K562 (cell line): Measurements from ENCODE around the gene NACAD. TPM values are rescaled to one million over a fixed set of nuclear protein-coding genes. Genes with fewer than 3 reads are reported as not detected.

Source experiments
- ATAC-seq: fragments of 200-7000 bp; cut with Tn5 transposase; 3 replicates; pipeline ENCODE4 v1.9.1; 2020; ENCODE audit warnings: moderate library complexity
- BruUV-seq: library from RNA; stranded (reverse); fragments of 400-500 nt; replicated peaks from 2 replicates; lab custom pipeline; 2021; lab: Mats Ljungman, UMichigan
- CTCF ChIA-PET: fragments of 300-600 bp; formaldehyde crosslinking; extraction: SDS; loops from one replicate; lab custom pipeline; 2021; ENCODE audit warnings: low intra/inter-chr PET ratio; lab: Yijun Ruan, JAX
- POLR2A ChIA-PET: fragments of 300-600, 350-650 bp; sonication (Branson Sonifier 250); formaldehyde crosslinking; extraction: SDS; loops from one replicate; lab custom pipeline; 2021; ENCODE audit warnings: antibody characterized with exemption, inconsistent platforms; lab: Yijun Ruan, JAX
- DNase-seq, 4 experiments: peaks; one replicate each; pipeline versions ENCODE4 v3.0.0 to v3.0.0-alpha.2; 2011 to 2018; ENCODE audit warnings: low spot score in 3 of 4, mixed read lengths in 3 of 4; ENCODE audit errors: extremely low read depth in 1 of 4
- FAIRE-seq: peaks from 2 replicates; lab custom pipeline; 2011; peaks lifted over from hg19 to GRCh38; lab: Jason Lieb, UNC
- H2AFZ ChIP-seq: 2 replicates; pipeline ENCODE4 v1.6.0; 2011; ENCODE audit warnings: low read depth, low read length, control low read depth, inconsistent platforms
- H3K27ac ChIP-seq: fragments of 200-600 bp; 3 replicates; pipeline ENCODE4 v1.8.0; 2011; ENCODE audit warnings: low read depth, mild to moderate bottlenecking, control low read depth, inconsistent platforms, low read length, moderate library complexity, mixed read lengths; ENCODE audit errors: extremely low read depth
- H3K27me3 ChIP-seq, 2 experiments: fragments of 300-600 bp in 1 of 2; 2 replicates in 1 of 2; 3 replicates in 1 of 2; pipeline versions ENCODE4 v1.6.0 to v1.8.0; 2011; ENCODE audit warnings: inconsistent platforms in 2 of 2, low read length in 2 of 2, mild to moderate bottlenecking in 1 of 2, mixed read lengths in 1 of 2, moderate library complexity in 1 of 2; ENCODE audit not compliant: control insufficient read depth in 2 of 2, insufficient read depth in 2 of 2
- H3K36me3 ChIP-seq: fragments of 300-600 bp; 3 replicates; pipeline ENCODE4 v1.8.0; 2011; ENCODE audit warnings: mild to moderate bottlenecking, low read length, inconsistent platforms; ENCODE audit not compliant: control insufficient read depth, insufficient read depth
- H3K4me1 ChIP-seq, 2 experiments: fragments of 200-600 bp in 1 of 2; replicated peaks in 1 of 2; 2 replicates in 1 of 2; 3 replicates in 1 of 2; pipeline versions ENCODE4 v1.5.1 to v1.8.0; 2011; ENCODE audit warnings: inconsistent platforms in 2 of 2, low read length in 2 of 2, mild to moderate bottlenecking in 1 of 2, mixed read lengths in 1 of 2, moderate library complexity in 1 of 2; ENCODE audit not compliant: control insufficient read depth in 2 of 2, insufficient read depth in 2 of 2
- H3K4me2 ChIP-seq: 2 replicates; pipeline ENCODE4 v1.6.1; 2011; ENCODE audit warnings: low read length, control low read depth, inconsistent platforms, mixed read lengths; ENCODE audit not compliant: insufficient read depth
- H3K4me3 ChIP-seq: fragments of 200-600 bp; sonication (generic), shearing (Covaris generic); 2 replicates; pipeline ENCODE4 v1.5.1; 2016; ENCODE audit warnings: control low read depth, inconsistent platforms
- H3K79me2 ChIP-seq: fragments of 200-600 bp; 3 replicates; pipeline ENCODE4 v1.8.0; 2011; ENCODE audit warnings: low read length, inconsistent platforms; ENCODE audit not compliant: control insufficient read depth, insufficient read depth
- H3K9ac ChIP-seq, 2 experiments: 2 replicates each; pipeline versions ENCODE4 v1.6.0 to v1.6.1; 2011; ENCODE audit warnings: low read depth in 2 of 2, low read length in 2 of 2, control low read depth in 1 of 2, inconsistent platforms in 1 of 2, mild to moderate bottlenecking in 1 of 2, mixed read lengths in 1 of 2; ENCODE audit not compliant: insufficient read depth in 1 of 2
- H3K9me1 ChIP-seq: one replicate; pipeline ENCODE4 v1.6.0; 2011; ENCODE audit warnings: inconsistent platforms, mild to moderate bottlenecking, low read length, moderate library complexity; ENCODE audit not compliant: control insufficient read depth, insufficient read depth
- H3K9me3 ChIP-seq: replicated peaks from 2 replicates; pipeline ENCODE4 v1.5.1; 2011; ENCODE audit warnings: low read depth, low read length, inconsistent platforms; ENCODE audit not compliant: control insufficient read depth, insufficient read depth
- H4K20me1 ChIP-seq: replicated peaks from 2 replicates; pipeline ENCODE4 v1.6.1; 2011; ENCODE audit warnings: low read length, inconsistent platforms, mixed read lengths; ENCODE audit not compliant: control insufficient read depth, insufficient read depth
- ARHGAP35 ChIP-seq: fragments of 450-650 bp; IDR thresholded peaks from 2 replicates; pipeline ENCODE4 v1.6.1; 2018; ENCODE audit not compliant: partially characterized antibody
- FOXA1 ChIP-seq: fragments of 450-650 bp; IDR thresholded peaks from 2 replicates; pipeline ENCODE4 v1.6.1; 2016; ENCODE audit warnings: mild to moderate bottlenecking, borderline replicate concordance
- HDAC8 ChIP-seq: fragments of 450-650 bp; IDR thresholded peaks from 2 replicates; pipeline ENCODE4 v1.6.1; 2016; ENCODE audit warnings: mild to moderate bottlenecking, missing genetic modification characterization, moderate library complexity, missing compliant biosample characterization
- KLF13 ChIP-seq: fragments of 450-650 bp; IDR thresholded peaks from 2 replicates; pipeline ENCODE4 v1.6.1; 2016; ENCODE audit warnings: missing genetic modification characterization, low read depth, mild to moderate bottlenecking, missing compliant biosample characterization, moderate library complexity, borderline replicate concordance
- LEF1 ChIP-seq: fragments of 450-650 bp; IDR thresholded peaks from 2 replicates; pipeline ENCODE4 v1.6.1; 2016; ENCODE audit warnings: mild to moderate bottlenecking
- MCM2 ChIP-seq: fragments of 450-650 bp; IDR thresholded peaks from 2 replicates; pipeline ENCODE4 v1.6.1; 2017; ENCODE audit warnings: low read depth, mild to moderate bottlenecking
- MYBL2 ChIP-seq, 2 experiments: fragments of 450-650 bp in 1 of 2; sonication (generic) in 1 of 2; formaldehyde crosslinking in 1 of 2; IDR thresholded peaks; 2 replicates each; pipeline versions ENCODE4 v1.6.1 to v1.8.1; 2017 to 2022; ENCODE audit warnings: borderline replicate concordance in 1 of 2, inconsistent platforms in 1 of 2, low read depth in 1 of 2, mild to moderate bottlenecking in 1 of 2, missing genetic modification reagents in 1 of 2, moderate library complexity in 1 of 2
- NR1H2 ChIP-seq: sonication (generic); formaldehyde crosslinking; IDR thresholded peaks from 2 replicates; pipeline ENCODE4 v1.4.0; 2020; ENCODE audit warnings: mild to moderate bottlenecking, missing genetic modification reagents
- POLR2H ChIP-seq: IDR thresholded peaks from 2 replicates; pipeline ENCODE4 v1.6.1; 2016; ENCODE audit warnings: missing genetic modification characterization, low read depth, mild to moderate bottlenecking, control low read depth, missing compliant biosample characterization, moderate library complexity
- PPARD ChIP-seq: fragments of 250-450 bp; sonication (Bioruptor Pico); IDR thresholded peaks from 2 replicates; pipeline ENCODE4 v1.8.0; 2022; ENCODE audit warnings: inconsistent platforms, mild to moderate bottlenecking, moderate library complexity
- PTBP1 ChIP-seq: fragments of 200-400 bp; formaldehyde crosslinking; IDR thresholded peaks from 2 replicates; pipeline ENCODE4 v1.6.1; 2017; ENCODE audit warnings: low read depth, low read length
- SAP30 ChIP-seq: fragments of 200-600 bp; sonication (generic); IDR thresholded peaks from 2 replicates; pipeline ENCODE4 v1.6.1; 2012; ENCODE audit warnings: borderline replicate concordance, low read depth, mild to moderate bottlenecking, moderate library complexity, low read length, control low read depth, inconsistent platforms; ENCODE audit not compliant: insufficient read depth, poor library complexity, severe bottlenecking
- SMARCC2 ChIP-seq: fragments of 450-650 bp; IDR thresholded peaks from 2 replicates; pipeline ENCODE4 v1.6.1; 2017; ENCODE audit warnings: antibody characterized with exemption, moderate library complexity, mild to moderate bottlenecking, low read depth
- STAG1 ChIP-seq: sonication (generic); formaldehyde crosslinking; IDR thresholded peaks from 2 replicates; pipeline ENCODE4 v1.5.0; 2020; ENCODE audit warnings: missing genetic modification reagents, borderline replicate concordance
- TGIF2 ChIP-seq: sonication (generic); formaldehyde crosslinking; IDR thresholded peaks from 2 replicates; pipeline ENCODE4 v1.8.1; 2022; ENCODE audit warnings: mild to moderate bottlenecking, missing genetic modification reagents, moderate library complexity
- ZNF232 ChIP-seq: sonication (generic); formaldehyde crosslinking; IDR thresholded peaks from 2 replicates; pipeline ENCODE4 v1.8.0; 2022; ENCODE audit warnings: mild to moderate bottlenecking, missing genetic modification reagents
- ZNF3 ChIP-seq: fragments of 250-450 bp; sonication (Bioruptor Pico); IDR thresholded peaks from 2 replicates; pipeline ENCODE4 v1.5.0; 2021; ENCODE audit warnings: mild to moderate bottlenecking, moderate library complexity
- ZNF695 ChIP-seq: fragments of 450-650 bp; formaldehyde crosslinking; IDR thresholded peaks from 2 replicates; pipeline ENCODE4 v1.4.0; 2020; ENCODE audit warnings: mild to moderate bottlenecking, moderate library complexity
- WGBS: fragments of 100-300 bp; shearing (Covaris generic); methylation state at CpG from one replicate; pipeline ENCODE4 v1.1.6; 2016; ENCODE audit warnings: low coverage, mixed read lengths; ENCODE audit not compliant: insufficient coverage; ENCODE audit errors: missing lambda C conversion rate; 5-methylcytosine and 5-hydroxymethylcytosine counted together
- in situ Hi-C: fragments of 300-500 bp; cut with MboI; formaldehyde crosslinking; loops from 4 replicates; pipeline ENCODE4 v1.15.0; 2018; ENCODE audit warnings: inconsistent platforms, mixed read lengths
- intact Hi-C: fragments of 100-400 bp; cut with micrococcal nuclease; formaldehyde crosslinking; loops from 2 replicates; pipeline ENCODE4 v1.14.2; 2022
- polyA plus RNA-seq, 8 experiments: library from polyadenylated mRNA; depleted of rRNA in 4 of 8; stranded (reverse) in 5 of 8; unstranded in 3 of 8; fragments of >200 nt; fragmentation: Nextera tagmentation in 2 of 8; fragmentation: Illumina TruSeq in 1 of 8; extraction: Ambion mirVana in 2 of 8; extraction: Trizol in 1 of 8; gene quantifications; 2 replicates each; pipeline versions ENCODE4 v1.2.1 to v1.2.3, GENCODE V29; 2011 to 2014; ENCODE audit warnings: inconsistent platforms in 1 of 8, missing spikeins in 1 of 8
- total RNA-seq, 7 experiments: library from RNA; depleted of rRNA in 6 of 7; stranded (reverse); fragments of >200 nt in 6 of 7; fragmentation: Illumina TruSeq in 2 of 7; extraction: Trizol in 2 of 7; gene quantifications; 2 replicates each; pipeline versions ENCODE4 v1.2.1 to v1.2.3, GENCODE V29; 2011 to 2021; ENCODE audit warnings: low replicate concordance in 1 of 7
- TF ChIP-seq, protein P1 (sequence below): fragments of 450-650 bp; IDR thresholded peaks from 2 replicates; pipeline ENCODE4 v1.7.0; 2016; ENCODE audit warnings: borderline replicate concordance

Gene NACAD
- total and polyA plus RNA-seq, 9 of the 15 experiments (the other 6 are each of a cell fraction or from before 2014, with no cell fraction given): under 0.01 to 0.03 (median 0.02) TPM; not detected in 5

- no peak for DNase-seq
- no peak for FAIRE-seq
- TF ChIP-seq, protein P1, sequence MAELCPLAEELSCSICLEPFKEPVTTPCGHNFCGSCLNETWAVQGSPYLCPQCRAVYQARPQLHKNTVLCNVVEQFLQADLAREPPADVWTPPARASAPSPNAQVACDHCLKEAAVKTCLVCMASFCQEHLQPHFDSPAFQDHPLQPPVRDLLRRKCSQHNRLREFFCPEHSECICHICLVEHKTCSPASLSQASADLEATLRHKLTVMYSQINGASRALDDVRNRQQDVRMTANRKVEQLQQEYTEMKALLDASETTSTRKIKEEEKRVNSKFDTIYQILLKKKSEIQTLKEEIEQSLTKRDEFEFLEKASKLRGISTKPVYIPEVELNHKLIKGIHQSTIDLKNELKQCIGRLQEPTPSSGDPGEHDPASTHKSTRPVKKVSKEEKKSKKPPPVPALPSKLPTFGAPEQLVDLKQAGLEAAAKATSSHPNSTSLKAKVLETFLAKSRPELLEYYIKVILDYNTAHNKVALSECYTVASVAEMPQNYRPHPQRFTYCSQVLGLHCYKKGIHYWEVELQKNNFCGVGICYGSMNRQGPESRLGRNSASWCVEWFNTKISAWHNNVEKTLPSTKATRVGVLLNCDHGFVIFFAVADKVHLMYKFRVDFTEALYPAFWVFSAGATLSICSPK: no peak
- TF ChIP-seq TGIF2 (CRISPR knock-in tag) (no peak), MYBL2 (IDR thresholded peaks at IDR 0.05; ENCODE audit: low read depth) (no peak), MYBL2 (CRISPR knock-in tag; IDR thresholded peaks at IDR 0.05; ENCODE audit: borderline replicate concordance) (no peak), POLR2H (tag) (no peak), FOXA1 (no peak), KLF13 (tag) (no peak), ZNF695 (no peak), SAP30 (no peak), STAG1 (no peak), PPARD (CRISPR knock-in tag) (no peak), MCM2 (no peak), HDAC8 (no peak), ZNF232 (CRISPR knock-in tag) (no peak), ZNF3 (CRISPR knock-in tag) (no peak), ARHGAP35 (no peak), PTBP1 (no peak), SMARCC2 (no peak), NR1H2 (no peak), LEF1 (no peak)
- Histone ChIP-seq H3K27ac (no peak overlapping the region), H3K27me3 (no peaks in the 10 kb centered on the region), H3K4me2 (no peak overlapping the region), H2AFZ (no peak overlapping the region), H3K4me3 (no peak overlapping the region), H3K4me1 (no peaks in the 10 kb centered on the region), H4K20me1 (no peaks in the 10 kb centered on the region), H3K9me1 (no peaks in the 10 kb centered on the region), H3K9me3 (no peaks in the 10 kb centered on the region), H3K36me3 (peaks cover 37% of the 10 kb centered on the region), H3K79me2 (peaks cover 6% of the 10 kb centered on the region; the same call in 1 of the 3 replicates), H3K9ac (no peak overlapping the region)
- no peak for ATAC-seq
- intact Hi-C loops (no loop called here), in situ Hi-C loops (no loop called here)
- BruUV-seq: no TSS peak
- WGBS: 32% methylated on average over 3 of the region's 3 CpGs
- ChIA-PET POLR2A (interaction anchor here (1.3 kb wide), 1 partner anchor 13 kb away, joined by 4 read pairs; no protein-coding TSS in a partner anchor), CTCF (no interaction called here)
These were observed 36.8 kb downstream of the NACAD start for GRCh38 chr7:45052011-45052410.
